Endothelial cell (in vitro differentiated cells): Measurements from ENCODE around the gene CHMP1B. TPM values are rescaled to one million over a fixed set of nuclear protein-coding genes. Genes with fewer than 3 reads are reported as not detected.
"Not testable (repeated sequence)": the region's sequence is repeated elsewhere in the genome, so short reads cannot be mapped to it uniquely, and the experiment has no call there.

Experiments
- DNase-seq: peaks from one replicate; pipeline ENCODE4 v3.0.0; 2021; ENCODE audit warnings: low spot score
- H3K27ac Mint-ChIP-seq: one replicate; pipeline ENCODE4 v1.8.0; 2021; ENCODE audit warnings: mixed read lengths, inconsistent platforms; ENCODE audit not compliant: unreplicated experiment
- H3K27me3 Mint-ChIP-seq: one replicate; pipeline ENCODE4 v1.8.0; 2021; ENCODE audit warnings: mild to moderate bottlenecking, moderate library complexity, mixed read lengths, inconsistent platforms; ENCODE audit not compliant: unreplicated experiment
- H3K36me3 Mint-ChIP-seq: one replicate; pipeline ENCODE4 v1.8.0; 2021; ENCODE audit warnings: mild to moderate bottlenecking, low read depth, mixed read lengths, inconsistent platforms; ENCODE audit not compliant: unreplicated experiment
- H3K4me1 Mint-ChIP-seq: one replicate; pipeline ENCODE4 v1.8.0; 2021; ENCODE audit warnings: mild to moderate bottlenecking, mixed read lengths, inconsistent platforms; ENCODE audit not compliant: unreplicated experiment
- H3K4me3 Mint-ChIP-seq: one replicate; pipeline ENCODE4 v1.8.0; 2021; ENCODE audit warnings: mild to moderate bottlenecking, mixed read lengths, inconsistent platforms; ENCODE audit not compliant: unreplicated experiment
- H3K9me3 Mint-ChIP-seq: one replicate; pipeline ENCODE4 v1.8.0; 2021; ENCODE audit warnings: mixed read lengths, inconsistent platforms; ENCODE audit not compliant: unreplicated experiment
- total RNA-seq: library from RNA; stranded (reverse); fragmentation: NEBNext Ultra II Directional; extraction: Animal tissue kit (Norgen Biotek cat#: 25700); gene quantifications from one replicate; pipeline ENCODE4 v1.2.1, GENCODE V29; 2021; ENCODE audit not compliant: unreplicated experiment
- TF ChIP-seq, protein P1 (sequence below): fragments of 200-600 bp; sonication (generic); IDR thresholded peaks from one replicate; pipeline ENCODE4 v1.5.0; 2021; ENCODE audit warnings: antibody characterized with exemption; ENCODE audit not compliant: unreplicated experiment

CHMP1B gene
- total RNA-seq, 1 donor from 2014 or later, result 38.5 TPM

DNA sequence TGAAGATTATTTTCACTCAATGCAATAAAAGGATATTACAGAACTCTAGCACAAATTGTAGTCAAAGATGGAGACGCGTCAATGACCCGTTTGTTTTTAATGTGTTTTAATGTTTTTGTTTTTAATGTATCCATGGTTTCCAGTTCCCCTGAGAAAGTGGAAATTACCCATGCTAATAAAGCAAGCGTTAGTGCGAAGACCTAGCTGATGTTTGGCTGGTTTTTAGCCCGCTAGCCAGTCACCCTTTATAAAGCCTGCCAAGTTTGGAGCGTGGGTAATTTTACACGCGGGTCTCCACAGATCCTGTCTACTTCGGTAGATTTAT lies 430 bp upstream of the CHMP1B start:
- no peak for DNase-seq
- Mint-ChIP-seq H3K4me3 (peak overlapping the region; percentile 100), H3K36me3 (peaks cover 11% of the 10 kb centered on the region), H3K27ac (peak overlapping the region; percentile 100), H3K27me3 (peaks cover 5% of the 10 kb centered on the region), H3K4me1 (peaks cover 22% of the 10 kb centered on the region), H3K9me3 (no peaks in the 10 kb centered on the region)
- TF ChIP-seq, protein P1, sequence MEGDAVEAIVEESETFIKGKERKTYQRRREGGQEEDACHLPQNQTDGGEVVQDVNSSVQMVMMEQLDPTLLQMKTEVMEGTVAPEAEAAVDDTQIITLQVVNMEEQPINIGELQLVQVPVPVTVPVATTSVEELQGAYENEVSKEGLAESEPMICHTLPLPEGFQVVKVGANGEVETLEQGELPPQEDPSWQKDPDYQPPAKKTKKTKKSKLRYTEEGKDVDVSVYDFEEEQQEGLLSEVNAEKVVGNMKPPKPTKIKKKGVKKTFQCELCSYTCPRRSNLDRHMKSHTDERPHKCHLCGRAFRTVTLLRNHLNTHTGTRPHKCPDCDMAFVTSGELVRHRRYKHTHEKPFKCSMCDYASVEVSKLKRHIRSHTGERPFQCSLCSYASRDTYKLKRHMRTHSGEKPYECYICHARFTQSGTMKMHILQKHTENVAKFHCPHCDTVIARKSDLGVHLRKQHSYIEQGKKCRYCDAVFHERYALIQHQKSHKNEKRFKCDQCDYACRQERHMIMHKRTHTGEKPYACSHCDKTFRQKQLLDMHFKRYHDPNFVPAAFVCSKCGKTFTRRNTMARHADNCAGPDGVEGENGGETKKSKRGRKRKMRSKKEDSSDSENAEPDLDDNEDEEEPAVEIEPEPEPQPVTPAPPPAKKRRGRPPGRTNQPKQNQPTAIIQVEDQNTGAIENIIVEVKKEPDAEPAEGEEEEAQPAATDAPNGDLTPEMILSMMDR, result no peak

DNA sequence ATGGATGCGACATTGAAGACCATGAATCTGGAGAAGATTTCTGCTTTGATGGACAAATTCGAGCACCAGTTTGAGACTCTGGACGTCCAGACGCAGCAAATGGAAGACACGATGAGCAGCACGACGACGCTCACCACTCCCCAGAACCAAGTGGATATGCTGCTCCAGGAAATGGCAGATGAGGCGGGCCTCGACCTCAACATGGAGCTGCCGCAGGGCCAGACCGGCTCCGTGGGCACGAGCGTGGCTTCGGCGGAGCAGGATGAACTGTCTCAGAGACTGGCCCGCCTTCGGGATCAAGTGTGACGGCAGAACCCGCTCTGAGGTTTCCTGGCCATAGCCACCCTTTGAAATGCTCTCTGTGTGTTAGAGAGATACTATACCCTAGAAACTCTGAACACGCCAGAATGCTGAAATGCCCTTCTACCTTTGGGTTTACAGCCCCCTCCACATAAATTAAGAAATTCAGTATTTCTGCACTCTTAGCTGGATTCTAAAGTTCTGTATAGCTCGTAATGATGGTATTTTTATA lies 659 bp downstream of the CHMP1B start:
- H3K4me3 Mint-ChIP-seq, result peak overlapping the region; percentile 100
- peaks cover 5% of the 10 kb centered on the region for H3K27me3 Mint-ChIP-seq
- peak overlapping the region; percentile 100 for H3K27ac Mint-ChIP-seq
- TF ChIP-seq, protein P1, result no peak
- peaks cover 23% of the 10 kb centered on the region for H3K4me1 Mint-ChIP-seq
- DNase-seq, result peak; percentile 57
- H3K9me3 Mint-ChIP-seq, result no peaks in the 10 kb centered on the region
- H3K36me3 Mint-ChIP-seq, result peaks cover 11% of the 10 kb centered on the region

DNA sequence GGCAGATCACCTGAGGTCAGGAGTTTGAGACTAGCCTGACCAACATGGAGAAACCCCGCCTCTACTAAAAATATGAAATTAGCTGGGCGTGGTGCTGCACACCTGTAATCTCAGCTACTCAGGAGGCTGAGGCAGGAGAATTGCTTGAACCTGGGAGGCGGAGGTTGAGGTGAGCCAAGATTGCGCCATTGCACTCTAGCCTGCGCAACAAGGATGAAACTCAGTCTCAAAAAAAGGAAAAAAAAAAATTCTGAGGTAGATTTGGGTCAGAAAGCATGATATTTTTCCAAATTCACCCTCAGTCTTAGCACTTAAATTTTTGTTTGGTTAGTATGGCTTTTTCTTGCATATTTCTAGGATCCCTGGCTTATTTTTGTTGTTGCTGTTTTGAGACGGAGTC lies 3.3 kb downstream of the CHMP1B start:
- H3K4me1 Mint-ChIP-seq, result peaks cover 32% of the 10 kb centered on the region
- not testable (repeated sequence) for H3K4me3 Mint-ChIP-seq, H3K27me3 Mint-ChIP-seq, DNase-seq, H3K9me3 Mint-ChIP-seq
- peak overlapping the region; percentile 21 for H3K27ac Mint-ChIP-seq
- peaks cover 11% of the 10 kb centered on the region for H3K36me3 Mint-ChIP-seq

DNA sequence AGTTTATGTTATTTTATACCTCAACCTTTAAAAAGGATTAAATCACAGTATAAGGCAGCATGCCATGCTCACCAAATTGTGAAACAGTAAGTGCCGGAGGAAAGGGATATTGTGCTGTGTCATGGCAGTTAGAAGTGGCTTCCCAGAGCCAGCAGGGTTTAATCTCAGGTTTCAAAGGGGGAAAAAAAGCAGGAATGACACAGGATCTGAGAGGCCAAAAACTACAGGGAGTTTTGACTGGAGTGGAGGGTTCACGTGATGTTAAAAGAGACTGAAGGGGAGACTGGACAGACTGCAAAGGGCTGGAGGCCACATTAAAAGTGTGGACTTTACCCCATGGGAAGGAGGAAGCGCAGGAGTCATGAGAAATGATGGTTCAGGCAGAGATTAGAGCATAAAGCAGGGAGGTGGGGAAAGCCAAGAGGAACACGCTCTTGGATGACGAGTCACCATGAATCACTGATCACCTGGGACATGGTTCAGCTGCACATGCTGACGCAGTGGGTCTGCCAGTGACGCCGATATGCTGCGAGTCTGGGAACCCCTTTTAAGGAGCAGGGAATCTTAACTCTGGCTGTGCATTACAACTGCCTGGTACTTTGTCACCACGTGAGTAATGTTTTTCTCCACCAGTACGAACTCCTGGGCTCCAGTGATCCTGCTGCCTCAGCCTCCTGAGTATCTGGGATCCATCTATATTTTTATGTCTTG lies 6.1 kb downstream of the CHMP1B start:
- DNase-seq, result no peak
- Mint-ChIP-seq H3K9me3 (peaks cover 9% of the 10 kb centered on the region), H3K4me1 (peaks cover 28% of the 10 kb centered on the region), H3K36me3 (peaks cover 11% of the 10 kb centered on the region), H3K27ac (peak overlapping the region; percentile 84), H3K4me3 (no peak overlapping the region), H3K27me3 (peaks cover 1% of the 10 kb centered on the region)
- TF ChIP-seq, protein P1, result no peak

DNA sequence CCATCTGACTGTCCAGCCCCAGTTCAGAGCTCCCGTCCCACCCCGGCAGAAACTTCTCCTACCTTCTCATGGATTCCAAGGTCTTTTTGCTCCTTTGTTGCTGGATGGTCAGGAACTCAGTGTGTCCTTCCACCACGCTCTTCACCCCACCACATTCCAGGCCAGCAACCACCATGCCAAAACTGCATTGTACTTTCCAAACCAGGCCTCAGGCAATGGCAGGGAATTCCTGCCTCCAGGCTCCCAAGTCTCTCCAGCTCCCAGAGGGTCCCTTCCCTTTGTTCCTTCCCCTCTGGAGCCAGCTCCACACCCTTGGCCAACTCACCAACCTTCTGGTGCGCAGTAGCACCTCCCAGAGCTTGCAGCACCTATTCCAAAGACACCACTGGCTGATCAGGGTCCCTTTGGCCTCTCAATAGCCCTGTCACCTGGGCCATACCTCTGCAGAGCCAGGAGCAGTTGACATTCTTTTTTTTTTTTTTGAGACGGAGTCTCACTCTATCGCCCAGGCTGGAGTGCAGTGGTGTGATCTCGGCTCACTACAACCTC lies 8.1 kb downstream of the CHMP1B start:
- TF ChIP-seq, protein P1, result no peak
- Mint-ChIP-seq H3K4me1 (peaks cover 29% of the 10 kb centered on the region), H3K36me3 (peaks cover 11% of the 10 kb centered on the region), H3K4me3 (no peak overlapping the region), H3K9me3 (peaks cover 9% of the 10 kb centered on the region), H3K27ac (peak overlapping the region; percentile 4), H3K27me3 (peaks cover 1% of the 10 kb centered on the region)
- DNase-seq, result no peak
